GM21526 (cell line): ENCODE data around the gene LYL1.

ENCODE experiments used
- ATAC-seq: cut with Tn5 transposase; IDR thresholded peaks from one replicate; pipeline ENCODE4 v1.9.1; 2021; ENCODE audit warnings: moderate library complexity; ENCODE audit not compliant: unreplicated experiment, low FRiP score

The LYL1 gene

DNA sequence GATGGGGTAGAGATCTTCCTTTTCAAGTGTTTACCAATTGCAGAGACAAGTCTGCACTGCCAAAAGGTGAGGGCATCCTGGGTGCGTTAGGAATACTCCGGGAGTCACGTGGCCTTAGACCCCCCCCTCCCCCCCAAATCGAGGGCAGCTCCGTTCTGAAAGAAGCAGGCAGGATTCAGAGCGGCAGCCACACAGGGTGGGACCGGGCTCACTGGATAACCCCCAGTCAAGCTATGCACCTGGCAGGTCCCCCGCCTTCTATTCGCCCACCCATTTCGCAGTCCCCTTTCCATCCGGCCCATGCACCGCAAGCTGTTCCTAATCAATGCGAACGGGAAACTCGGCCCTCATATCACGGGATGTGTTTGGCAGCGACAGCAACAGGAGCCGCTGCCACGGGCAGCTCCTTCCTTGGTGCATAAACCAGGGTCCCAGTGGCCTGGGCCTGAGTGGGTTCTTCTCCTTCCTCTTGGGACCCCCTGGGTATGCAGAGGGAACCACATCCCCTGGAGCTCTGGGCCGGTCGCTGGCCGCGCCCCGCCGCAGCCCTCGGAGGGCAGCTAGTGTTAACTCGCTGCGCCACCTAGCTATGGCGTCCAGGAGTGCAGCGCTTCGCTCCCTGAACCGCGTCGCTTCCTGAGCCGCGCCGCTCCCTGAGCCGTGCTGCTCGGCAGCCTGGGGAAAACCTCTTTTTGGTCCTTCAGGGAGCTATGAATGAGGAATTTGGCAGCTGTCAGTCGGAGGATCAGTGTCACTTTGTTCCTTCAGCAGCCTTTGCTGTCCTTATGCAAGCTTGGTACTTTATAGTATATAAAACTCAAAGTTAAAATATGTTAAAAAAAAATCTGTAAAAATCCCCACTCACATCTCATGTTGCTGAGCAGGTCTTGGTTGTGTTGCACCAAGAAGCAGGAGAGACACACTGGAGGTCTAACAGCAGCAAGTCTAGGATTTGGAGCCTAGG, 41.4 kb downstream of the LYL1 start:
- ATAC-seq: peak; percentile 65

DNA sequence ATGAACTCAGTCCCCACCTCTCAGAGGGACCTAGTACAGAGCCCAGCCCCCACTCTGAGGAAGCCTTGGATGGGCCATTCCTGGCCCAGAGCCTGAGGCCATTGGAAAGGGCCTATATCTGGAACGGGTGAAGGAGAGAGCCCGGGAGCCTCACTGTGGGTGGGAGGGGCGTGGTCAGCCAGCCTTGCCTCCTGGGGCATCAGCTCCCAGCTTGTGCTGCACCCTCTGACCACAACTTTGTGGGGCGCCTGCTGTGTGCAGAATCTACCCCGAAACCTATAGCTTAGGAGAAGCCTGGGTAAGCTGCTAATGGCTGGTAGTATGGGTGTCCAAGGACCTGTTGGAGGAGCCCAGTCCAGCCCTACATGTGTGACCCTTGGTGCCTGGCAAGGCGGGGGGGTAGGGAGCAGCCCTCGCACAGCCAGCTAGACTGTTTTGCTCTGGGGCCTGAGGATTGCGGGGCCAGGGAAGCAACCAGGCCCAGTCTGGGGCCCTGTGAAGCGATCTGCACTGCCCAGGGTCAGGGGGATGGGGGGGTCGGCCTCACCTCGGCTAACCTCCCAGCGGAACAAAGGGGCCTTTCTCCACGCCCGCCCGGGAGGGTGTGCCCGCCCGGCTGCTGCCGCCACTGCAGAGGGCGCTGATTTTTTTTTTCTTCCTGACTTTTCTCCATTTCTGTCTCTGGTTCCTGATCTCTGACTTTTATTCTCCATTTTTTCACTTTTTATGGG, 42.3 kb downstream of the LYL1 start:
- no peak for ATAC-seq

DNA sequence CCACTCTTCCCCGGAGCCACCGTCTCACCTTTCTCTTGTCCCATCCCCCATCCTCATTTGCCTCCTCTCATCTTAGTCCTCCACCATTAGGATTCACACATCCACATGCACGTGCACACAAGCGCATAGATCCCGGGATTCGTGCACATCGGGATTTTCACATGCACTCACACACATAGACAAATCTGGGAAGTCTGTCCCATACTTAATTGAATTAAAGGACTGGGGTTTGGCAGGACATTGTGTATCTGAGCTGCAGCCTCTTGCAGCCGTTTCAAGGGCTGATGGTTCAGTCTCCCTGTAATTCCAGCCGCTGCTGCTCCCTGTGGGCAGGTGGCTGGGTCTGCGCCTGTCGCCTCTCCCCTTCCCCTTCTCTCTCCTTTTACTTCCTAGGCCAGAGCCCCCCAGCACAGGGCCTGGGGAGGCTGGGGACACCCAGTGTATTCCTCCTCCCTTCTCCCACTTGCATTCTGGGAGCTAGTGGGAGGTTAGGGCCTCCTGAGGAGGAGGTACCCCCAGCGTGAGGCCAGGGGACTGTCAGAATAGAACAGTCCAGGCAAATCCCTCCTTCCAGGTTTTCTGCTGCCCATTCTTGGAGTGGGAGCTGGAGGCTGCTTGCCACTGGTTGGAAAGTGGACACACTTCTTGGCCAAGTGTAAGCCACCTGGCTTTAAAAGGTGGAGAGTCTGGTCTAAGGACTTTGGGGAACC, 43.6 kb downstream of the LYL1 start:
- no peak for ATAC-seq

DNA sequence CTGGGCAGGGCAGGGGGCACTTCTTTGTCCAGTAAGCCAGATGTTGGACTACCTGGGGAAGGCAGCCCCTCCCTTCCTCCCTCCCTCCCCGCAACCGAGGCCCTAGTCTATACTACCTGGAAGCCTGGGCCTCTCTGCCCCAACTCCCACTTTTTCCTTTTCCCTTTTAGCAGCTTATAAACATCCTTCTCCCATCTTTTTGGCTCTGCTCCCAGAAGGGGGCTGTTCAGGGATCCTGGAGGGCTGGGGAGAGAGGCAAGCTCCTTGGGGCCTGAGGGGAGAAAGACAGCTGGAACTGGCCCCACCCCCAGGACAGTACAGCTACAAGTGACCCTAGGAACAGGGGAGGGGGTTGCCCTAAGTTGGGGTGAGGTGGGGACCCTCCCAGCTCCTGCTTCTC, 44.9 kb downstream of the LYL1 start:
- ATAC-seq: no peak

DNA sequence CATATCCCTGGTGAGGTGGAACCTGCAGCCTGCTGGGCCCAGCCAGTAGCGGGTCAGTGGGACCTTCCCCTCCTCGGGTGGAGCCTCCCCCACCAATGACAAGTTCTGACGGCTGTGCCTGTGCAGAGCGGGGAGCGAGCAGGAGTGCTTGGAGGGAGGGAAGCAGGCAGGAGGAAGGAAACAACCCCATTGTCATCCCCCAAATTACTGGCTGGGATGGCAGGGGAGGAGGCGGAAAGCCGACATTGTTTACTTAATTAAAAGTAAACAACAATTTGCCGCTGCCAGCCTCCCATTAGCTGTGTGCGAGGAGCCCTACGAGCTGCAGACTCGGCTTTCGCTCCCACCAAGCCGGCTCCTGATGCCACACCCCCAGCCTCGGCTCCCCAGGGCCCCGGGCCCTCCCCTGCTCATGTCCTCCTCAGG, 45.5 kb downstream of the LYL1 start:
- ATAC-seq: no peak

DNA sequence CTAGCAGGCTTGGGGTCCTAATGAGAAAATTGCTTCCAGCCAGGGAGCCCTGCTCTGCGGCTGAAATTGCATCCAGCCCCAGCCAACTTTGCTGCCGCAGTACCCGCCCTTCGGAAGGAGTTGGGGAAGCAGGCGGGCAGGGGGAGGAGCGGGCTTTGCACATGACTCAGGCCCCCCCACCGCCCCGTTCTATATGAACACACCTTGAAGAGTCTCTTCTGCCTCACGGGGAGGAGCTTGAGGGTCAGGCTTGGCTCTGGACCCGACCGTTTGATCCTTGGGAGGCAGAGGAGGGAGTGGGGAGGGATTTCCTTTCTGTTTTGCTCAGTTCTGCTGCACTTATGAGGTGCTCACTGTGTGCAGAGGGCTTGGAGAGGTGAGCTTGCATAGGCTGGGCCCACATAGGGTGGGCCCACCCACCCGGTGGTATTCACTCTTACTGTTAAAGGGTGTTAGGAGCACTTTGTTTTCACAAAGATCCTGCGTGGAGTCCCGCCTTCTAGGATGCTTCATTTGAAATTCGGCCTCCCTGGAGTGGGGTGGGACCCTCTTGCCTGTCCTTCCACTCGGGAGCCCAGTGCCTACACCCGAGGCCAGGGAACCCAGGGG, 46.5 kb downstream of the LYL1 start:
- no peak for ATAC-seq

DNA sequence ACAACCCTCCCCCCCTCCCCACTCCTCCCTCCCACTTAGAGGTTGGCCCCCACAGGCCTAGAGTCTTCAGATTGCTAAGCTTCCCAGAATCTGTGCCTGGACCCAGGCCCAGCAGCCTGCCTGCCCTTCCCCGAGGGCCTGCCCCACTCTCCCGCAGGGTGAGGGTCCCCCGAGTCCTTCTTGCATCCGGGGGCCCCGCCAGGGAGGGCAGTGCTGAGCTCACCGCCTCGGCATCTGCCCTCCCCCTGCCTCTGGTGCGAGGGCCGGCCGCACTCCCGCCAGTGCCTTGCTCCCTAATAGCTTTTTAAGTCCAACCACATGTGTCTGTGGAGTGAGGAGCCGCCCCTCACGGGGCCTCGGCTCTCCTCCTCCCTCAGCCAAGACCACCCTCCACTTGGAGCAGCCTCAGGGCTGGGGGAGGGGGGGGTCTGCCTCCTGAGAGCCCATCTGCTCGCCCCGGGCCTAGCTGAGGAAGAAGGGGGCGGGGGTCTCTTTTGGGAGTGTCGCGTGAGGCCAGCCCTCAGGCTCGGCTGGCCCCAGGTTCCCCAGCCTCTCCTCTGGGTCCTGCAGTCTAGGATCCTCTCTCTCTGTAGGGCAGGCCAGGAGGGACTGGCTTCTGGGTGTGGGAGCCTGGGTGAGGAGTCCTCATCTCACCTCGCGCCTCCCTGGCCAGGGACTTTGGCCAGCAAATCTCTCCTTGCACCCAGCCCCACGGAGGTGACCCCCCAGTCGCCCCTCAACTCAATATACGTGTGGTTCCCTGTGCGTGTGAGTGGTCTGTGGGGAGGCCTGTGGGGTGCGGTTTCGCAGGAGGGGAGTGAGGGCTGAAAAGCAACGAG, 47.2 kb downstream of the LYL1 start:
- no peak for ATAC-seq

DNA sequence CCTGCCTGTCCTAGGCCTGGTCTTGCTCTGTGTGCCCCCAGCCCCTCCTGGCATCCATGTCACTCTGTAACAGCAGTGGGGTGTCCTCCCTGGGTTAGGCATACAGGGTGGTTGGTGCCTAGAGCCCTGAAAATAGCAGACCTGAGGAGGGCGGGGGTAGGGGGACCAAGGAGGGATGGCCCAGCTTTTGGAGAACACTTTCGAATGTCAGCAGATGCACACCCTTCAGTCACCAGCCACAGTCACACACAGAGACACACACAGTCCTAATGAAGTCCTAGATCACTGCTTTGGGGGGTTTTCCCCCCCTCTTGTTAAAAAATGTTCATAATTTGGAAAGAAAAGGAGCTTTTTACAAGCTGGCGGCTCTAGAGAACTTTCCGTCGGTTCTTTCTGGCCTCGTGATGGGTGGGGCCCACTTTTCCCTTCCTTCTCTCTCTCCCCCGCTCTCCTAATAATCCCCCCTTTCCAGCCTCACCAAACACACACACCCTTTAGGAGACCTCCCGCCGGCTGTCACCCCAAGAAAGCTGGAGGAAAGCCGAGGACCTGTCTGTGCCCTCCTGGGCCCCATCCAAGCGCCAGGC, 47.9 kb downstream of the LYL1 start:
- no peak for ATAC-seq

DNA sequence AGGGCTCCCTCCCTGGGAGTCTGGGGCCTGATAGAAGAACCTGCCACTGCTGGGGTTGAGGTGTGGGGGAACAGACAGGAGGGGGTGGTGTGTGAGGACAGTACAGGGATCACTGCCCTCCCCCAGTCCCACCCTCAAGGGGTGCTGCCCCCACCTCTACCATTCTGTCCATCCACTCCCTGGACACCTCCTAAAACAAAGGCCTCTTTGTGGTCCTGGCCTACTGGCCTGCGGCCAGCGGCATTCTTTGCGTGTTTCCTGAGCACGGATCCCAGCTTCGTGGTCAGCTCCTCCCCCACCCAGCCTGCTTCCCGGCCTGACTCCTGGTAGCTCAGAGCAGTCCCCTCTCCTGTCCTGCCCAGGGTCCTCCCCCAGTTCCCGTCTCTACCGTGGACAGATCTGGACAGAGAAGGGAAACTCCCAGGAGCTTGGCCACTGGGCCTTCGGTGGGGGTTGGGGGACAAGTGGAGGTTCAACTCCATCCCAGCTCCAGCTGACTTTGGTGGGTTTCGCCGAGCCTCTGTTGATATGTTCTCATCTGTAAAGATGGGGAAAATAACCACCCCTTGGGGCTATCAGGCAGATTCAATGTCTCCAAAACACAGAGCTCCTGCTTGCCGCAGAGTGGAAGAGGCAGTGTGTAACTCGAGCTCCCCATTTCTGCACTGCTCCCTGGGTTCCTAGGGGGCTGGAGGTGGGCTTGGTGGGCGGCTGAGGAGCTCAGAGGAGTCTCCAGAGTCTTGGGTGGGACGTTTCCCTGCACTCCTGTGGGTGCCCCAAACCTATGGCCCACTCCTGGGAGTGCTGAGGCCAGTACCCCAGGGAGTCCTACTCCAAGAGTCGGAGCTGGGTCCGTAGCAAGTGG, 48.7 kb downstream of the LYL1 start:
- ATAC-seq: no peak

DNA sequence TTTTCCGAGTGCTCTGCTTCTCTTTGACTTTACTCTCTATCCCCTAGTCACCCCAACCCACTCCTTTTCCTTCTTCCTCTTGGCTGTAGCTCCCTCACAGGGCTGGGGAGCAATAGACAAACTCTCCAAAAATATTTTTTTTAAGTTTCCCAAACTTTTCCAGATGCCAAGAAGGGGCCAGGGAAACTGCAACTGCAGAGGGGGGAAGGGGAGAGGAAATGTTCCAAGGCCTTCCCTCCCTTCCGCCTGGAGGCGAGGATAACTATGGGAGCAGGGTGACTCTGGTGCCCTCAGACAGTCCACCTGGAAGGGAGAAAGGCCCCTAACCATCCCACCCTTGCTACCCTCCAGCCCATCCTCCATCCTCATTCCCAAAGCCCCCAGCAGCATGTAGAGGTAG, 49.4 kb downstream of the LYL1 start:
- ATAC-seq: no peak

DNA sequence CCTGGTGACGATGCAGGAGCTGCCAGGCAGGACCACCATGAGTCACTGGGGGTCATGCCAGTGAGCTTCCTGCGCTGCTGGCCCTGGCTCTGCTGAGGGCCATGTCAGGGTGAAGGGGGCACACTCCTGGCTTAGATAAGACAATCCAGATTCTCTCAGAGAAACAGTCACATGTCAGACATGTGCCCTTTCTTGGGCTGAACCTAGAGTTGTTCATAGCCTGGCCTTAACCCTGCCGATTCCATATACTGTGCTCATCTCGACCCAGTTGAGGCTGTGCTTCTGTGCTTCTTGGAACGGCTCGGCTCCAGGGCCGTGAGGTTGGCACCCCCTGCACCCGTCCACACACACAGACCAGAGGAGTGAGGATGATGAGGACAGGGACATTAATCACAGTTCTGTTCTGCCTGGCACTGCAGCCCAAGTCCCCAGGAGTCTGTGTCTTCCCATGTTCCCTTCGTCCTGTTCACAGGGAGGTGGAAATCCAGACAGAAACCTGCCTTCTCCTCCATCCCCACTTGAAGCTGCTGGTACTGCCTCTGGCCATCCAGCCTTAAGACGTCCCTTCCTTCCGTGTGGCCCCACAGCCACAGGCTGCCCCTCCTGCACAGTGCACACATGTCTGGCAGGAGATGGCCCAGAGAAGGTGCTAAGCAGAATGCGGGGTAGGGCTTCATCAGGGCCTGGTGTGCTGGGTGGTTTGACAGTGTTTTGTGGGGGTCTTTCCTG, 50.0 kb downstream of the LYL1 start:
- no peak for ATAC-seq

DNA sequence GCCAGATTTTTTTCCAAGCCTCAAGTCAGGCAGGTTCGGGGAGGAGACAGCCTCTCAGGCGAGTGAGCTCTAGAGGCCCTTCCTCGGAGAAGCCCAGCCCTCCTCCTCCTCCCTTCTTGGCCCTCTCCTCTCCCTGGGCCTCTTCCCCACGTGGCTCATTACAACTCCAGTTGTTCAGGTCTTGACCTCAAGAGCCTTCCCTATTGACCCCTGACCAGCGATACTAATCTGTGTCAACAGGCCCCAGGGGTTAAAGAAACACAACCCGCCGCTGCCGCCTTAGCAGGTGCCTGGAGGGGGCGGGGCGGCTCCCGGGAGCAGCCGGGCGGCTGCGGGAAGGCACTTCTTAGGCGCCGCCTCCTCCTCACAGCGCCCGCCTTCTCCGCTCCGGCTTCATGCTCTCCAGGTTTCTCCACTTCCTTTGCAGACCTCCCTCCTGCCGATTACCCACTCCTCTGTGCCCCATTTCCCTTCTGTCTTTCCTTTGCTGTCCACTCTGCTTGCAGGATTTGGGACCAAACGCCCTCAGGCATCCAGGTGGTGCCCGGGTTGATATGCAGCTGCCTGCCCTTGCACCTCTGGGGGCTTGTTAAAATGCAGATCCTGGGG, 51.0 kb downstream of the LYL1 start:
- no peak for ATAC-seq

DNA sequence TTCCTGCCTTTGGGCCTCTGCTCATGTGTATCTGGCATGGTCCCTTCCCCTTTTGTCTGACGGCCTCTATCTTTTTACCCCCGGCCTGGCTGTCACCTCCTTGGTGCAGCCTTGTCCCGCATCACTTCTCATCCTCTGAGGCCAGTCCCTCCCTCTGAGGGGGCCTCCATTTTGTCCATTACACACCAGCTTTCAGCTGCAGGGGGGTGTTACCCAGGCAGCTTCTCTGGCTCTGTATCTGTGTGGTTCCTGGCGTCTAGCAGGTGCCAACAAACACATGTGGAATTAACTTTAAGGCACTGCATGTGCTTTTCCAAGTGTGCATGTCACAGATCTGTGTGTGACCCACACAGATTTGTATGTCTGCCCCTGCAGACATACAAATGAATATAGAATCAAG, 52.4 kb downstream of the LYL1 start:
- ATAC-seq: no peak
